ENCODE data around the gene DNAJC15. TPM values are rescaled to one million over a fixed set of nuclear protein-coding genes. Genes with fewer than 3 reads are reported as not detected.

Gene DNAJC15
- total RNA-seq, 1 donor from 2014 or later, result 17.1 TPM

- no peaks in the 10 kb centered on the region for H3K27me3 Mint-ChIP-seq (ENCODE audit: unreplicated experiment)
- no peak overlapping the region for H3K27ac Mint-ChIP-seq (ENCODE audit: unreplicated experiment)
- TF ChIP-seq CTCF (IDR thresholded peaks at IDR 0.05; ENCODE audit: partially characterized antibody, unreplicated experiment), result no peak
- H3K9me3 Mint-ChIP-seq (ENCODE audit: unreplicated experiment), result peaks cover 2% of the 10 kb centered on the region
- H3K4me1 Mint-ChIP-seq (ENCODE audit: low read depth, unreplicated experiment), result no peaks in the 10 kb centered on the region
- no peaks in the 10 kb centered on the region for H3K36me3 Mint-ChIP-seq (ENCODE audit: unreplicated experiment)
- no peak for DNase-seq
- no peak overlapping the region for H3K4me3 Mint-ChIP-seq (ENCODE audit: unreplicated experiment)
These were observed 20.4 kb upstream of the DNAJC15 start for GRCh38 chr13:43003010-43003409.

GRCh38 chr13:43003729-43004128 is 19.7 kb upstream of the DNAJC15 start:
- H3K27me3 Mint-ChIP-seq (ENCODE audit: unreplicated experiment), result no peaks in the 10 kb centered on the region
- H3K27ac Mint-ChIP-seq (ENCODE audit: unreplicated experiment), result no peak overlapping the region
- H3K4me1 Mint-ChIP-seq (ENCODE audit: low read depth, unreplicated experiment), result no peaks in the 10 kb centered on the region
- no peak for TF ChIP-seq CTCF (IDR thresholded peaks at IDR 0.05; ENCODE audit: partially characterized antibody, unreplicated experiment)
- no peak overlapping the region for H3K4me3 Mint-ChIP-seq (ENCODE audit: unreplicated experiment)
- H3K36me3 Mint-ChIP-seq (ENCODE audit: unreplicated experiment), result no peaks in the 10 kb centered on the region
- DNase-seq, result no peak
- peaks cover 2% of the 10 kb centered on the region for H3K9me3 Mint-ChIP-seq (ENCODE audit: unreplicated experiment)

- Mint-ChIP-seq H3K27ac (ENCODE audit: unreplicated experiment) (no peak overlapping the region), H3K4me3 (ENCODE audit: unreplicated experiment) (no peak overlapping the region), H3K9me3 (ENCODE audit: unreplicated experiment) (peaks cover 2% of the 10 kb centered on the region), H3K4me1 (ENCODE audit: low read depth, unreplicated experiment) (no peaks in the 10 kb centered on the region), H3K36me3 (ENCODE audit: unreplicated experiment) (no peaks in the 10 kb centered on the region), H3K27me3 (ENCODE audit: unreplicated experiment) (no peaks in the 10 kb centered on the region)
- no peak for TF ChIP-seq CTCF (IDR thresholded peaks at IDR 0.05; ENCODE audit: partially characterized antibody, unreplicated experiment)
- DNase-seq, result no peak
These were observed 17.7 kb upstream of the DNAJC15 start for GRCh38 chr13:43005460-43006236.

GRCh38 chr13:43006893-43007631 is 16.3 kb upstream of the DNAJC15 start:
- H3K27me3 Mint-ChIP-seq (ENCODE audit: unreplicated experiment), result no peaks in the 10 kb centered on the region
- DNase-seq, result no peak
- H3K4me3 Mint-ChIP-seq (ENCODE audit: unreplicated experiment), result no peak overlapping the region
- no peak for TF ChIP-seq CTCF (IDR thresholded peaks at IDR 0.05; ENCODE audit: partially characterized antibody, unreplicated experiment)
- H3K4me1 Mint-ChIP-seq (ENCODE audit: low read depth, unreplicated experiment), result no peaks in the 10 kb centered on the region
- no peaks in the 10 kb centered on the region for H3K36me3 Mint-ChIP-seq (ENCODE audit: unreplicated experiment)
- peaks cover under 1% of the 10 kb centered on the region for H3K9me3 Mint-ChIP-seq (ENCODE audit: unreplicated experiment)
- H3K27ac Mint-ChIP-seq (ENCODE audit: unreplicated experiment), result no peak overlapping the region

- TF ChIP-seq CTCF (IDR thresholded peaks at IDR 0.05; ENCODE audit: partially characterized antibody, unreplicated experiment), result no peak
- Mint-ChIP-seq H3K4me1 (ENCODE audit: low read depth, unreplicated experiment) (no peaks in the 10 kb centered on the region), H3K27me3 (ENCODE audit: unreplicated experiment) (no peaks in the 10 kb centered on the region), H3K9me3 (ENCODE audit: unreplicated experiment) (no peaks in the 10 kb centered on the region), H3K4me3 (ENCODE audit: unreplicated experiment) (no peak overlapping the region), H3K27ac (ENCODE audit: unreplicated experiment) (no peak overlapping the region), H3K36me3 (ENCODE audit: unreplicated experiment) (no peaks in the 10 kb centered on the region)
- no peak for DNase-seq
These were observed 14.8 kb upstream of the DNAJC15 start for GRCh38 chr13:43008596-43008995.

All from glutamatergic neuron (in vitro differentiated cells).